GM12878 (cell line): ENCODE results near the gene RHEBL1.

Experiments used
- BHLHE40 ChIP-seq, 2 experiments: fragments of 450-650 bp in 1 of 2; IDR thresholded peaks; 2 replicates each; pipeline ENCODE4 v1.6.1; 2011 to 2017; ENCODE audit warnings: low read depth in 2 of 2, borderline replicate concordance in 1 of 2, improper control_type of control experiment in 1 of 2, low read length in 1 of 2, mild to moderate bottlenecking in 1 of 2
- CEBPB ChIP-seq, 2 experiments: fragments of 150-350 bp in 1 of 2; IDR thresholded peaks; 2 replicates each; pipeline ENCODE4 v1.6.1; 2012 to 2014; ENCODE audit warnings: low read depth in 2 of 2, low read length in 2 of 2, borderline replicate concordance in 1 of 2, inconsistent platforms in 1 of 2
- TCF7 ChIP-seq: IDR thresholded peaks from 2 replicates; pipeline ENCODE4 v1.6.1; 2014; ENCODE audit warnings: antibody characterized with exemption, borderline replicate concordance
- ZBTB33 ChIP-seq: fragments of 450-650 bp; IDR thresholded peaks from 2 replicates; pipeline ENCODE4 v1.6.1; 2017; ENCODE audit warnings: mild to moderate bottlenecking
- ZNF274 ChIP-seq: IDR thresholded peaks from one replicate; pipeline ENCODE4 v1.8.0; 2011; ENCODE audit not compliant: insufficient read length, insufficient read depth

DNA sequence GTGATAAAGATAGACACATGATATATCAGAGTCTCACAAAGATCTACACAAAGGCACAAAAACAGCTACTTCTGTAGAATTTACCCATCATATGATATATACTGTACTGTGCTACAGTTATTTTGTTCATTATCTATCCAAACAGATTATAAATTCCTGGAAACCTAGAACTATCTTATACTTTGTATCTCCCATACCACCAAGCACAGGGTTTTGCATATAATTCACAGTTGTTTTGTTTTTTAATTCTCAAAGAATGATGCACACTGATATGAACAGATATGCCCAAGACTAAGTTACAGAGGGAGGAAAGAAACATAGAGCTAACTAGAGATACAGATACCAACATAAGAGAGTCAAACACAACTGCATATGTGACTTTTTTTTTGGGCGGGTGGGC lies 54.6 kb downstream of the RHEBL1 start:
- TF ChIP-seq BHLHE40 (IDR thresholded peaks at IDR 0.05; ENCODE audit: borderline replicate concordance in 1 of 2, low read depth in 2 of 2, low read length in 1 of 2) (no peak), ZBTB33 (no peak), TCF7 (no peak), ZNF274 (no peak), CEBPB (IDR thresholded peaks at IDR 0.05; ENCODE audit: borderline replicate concordance in 1 of 2, low read depth in 2 of 2, low read length in 2 of 2) (no peak)
